Measurements from ENCODE around the gene GNGT1. TPM values are rescaled to one million over a fixed set of nuclear protein-coding genes. Genes with fewer than 3 reads are reported as not detected.

The GNGT1 gene
- total RNA-seq, 1 experiment from 2014 or later, result 0.63 TPM

DNA sequence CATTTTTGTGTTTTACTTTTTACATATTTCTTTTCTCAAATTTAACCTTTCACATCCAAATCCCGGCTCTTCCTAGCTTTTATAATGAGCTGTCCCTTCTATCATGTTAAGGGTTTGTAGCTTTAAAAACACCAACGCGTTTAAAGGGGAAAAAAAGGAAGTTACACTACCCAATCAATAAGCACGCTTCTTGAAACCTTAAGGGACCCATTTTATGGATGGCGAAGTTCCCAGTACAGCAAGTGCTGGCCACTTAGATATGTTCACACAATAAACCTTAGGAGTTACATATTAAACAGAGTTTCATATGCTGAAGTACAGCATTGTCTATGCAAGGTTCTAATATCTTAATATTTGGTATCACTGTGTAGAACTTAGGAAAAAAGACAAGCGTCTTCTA, 16.9 kb downstream of the GNGT1 start:
- no peaks in the 10 kb centered on the region for H3K27me3 Mint-ChIP-seq (ENCODE audit: low read depth)
- H3K36me3 Mint-ChIP-seq, result no peaks in the 10 kb centered on the region

More for the DNA sequence above, 16.9 kb downstream of the GNGT1 start:
- ChIA-PET POLR2A (no interaction called here), CTCF (no interaction called here)
- DNase-seq (ENCODE audit: low spot score) (no peak), ATAC-seq (no peak)
- TF ChIP-seq, protein P1, sequence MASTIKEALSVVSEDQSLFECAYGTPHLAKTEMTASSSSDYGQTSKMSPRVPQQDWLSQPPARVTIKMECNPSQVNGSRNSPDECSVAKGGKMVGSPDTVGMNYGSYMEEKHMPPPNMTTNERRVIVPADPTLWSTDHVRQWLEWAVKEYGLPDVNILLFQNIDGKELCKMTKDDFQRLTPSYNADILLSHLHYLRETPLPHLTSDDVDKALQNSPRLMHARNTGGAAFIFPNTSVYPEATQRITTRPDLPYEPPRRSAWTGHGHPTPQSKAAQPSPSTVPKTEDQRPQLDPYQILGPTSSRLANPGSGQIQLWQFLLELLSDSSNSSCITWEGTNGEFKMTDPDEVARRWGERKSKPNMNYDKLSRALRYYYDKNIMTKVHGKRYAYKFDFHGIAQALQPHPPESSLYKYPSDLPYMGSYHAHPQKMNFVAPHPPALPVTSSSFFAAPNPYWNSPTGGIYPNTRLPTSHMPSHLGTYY (CRISPR knock-in tag; IDR thresholded peaks at IDR 0.05), result no peak
- TF ChIP-seq SMAD4 (CRISPR knock-in tag; IDR thresholded peaks at IDR 0.05) (no peak), HMGA2 (CRISPR knock-in tag; IDR thresholded peaks at IDR 0.05) (no peak), NFYB (CRISPR knock-in tag; conservative IDR thresholded peaks at IDR 0.05; ENCODE audit: low read depth) (no peak), OVOL2 (CRISPR knock-in tag; IDR thresholded peaks at IDR 0.05; ENCODE audit: borderline replicate concordance) (no peak), ZNF138 (CRISPR knock-in tag; conservative IDR thresholded peaks at IDR 0.05) (no peak), ESRRA (CRISPR knock-in tag; IDR thresholded peaks at IDR 0.05; ENCODE audit: borderline replicate concordance) (no peak), ZNF423 (CRISPR knock-in tag; IDR thresholded peaks at IDR 0.05) (no peak), ZNF263 (CRISPR knock-in tag; IDR thresholded peaks at IDR 0.05; ENCODE audit: low read depth) (no peak), MYBL2 (CRISPR knock-in tag; IDR thresholded peaks at IDR 0.05) (no peak), FOXJ3 (CRISPR knock-in tag; IDR thresholded peaks at IDR 0.05; ENCODE audit: borderline replicate concordance) (no peak)
- TF ChIP-seq, protein P2, sequence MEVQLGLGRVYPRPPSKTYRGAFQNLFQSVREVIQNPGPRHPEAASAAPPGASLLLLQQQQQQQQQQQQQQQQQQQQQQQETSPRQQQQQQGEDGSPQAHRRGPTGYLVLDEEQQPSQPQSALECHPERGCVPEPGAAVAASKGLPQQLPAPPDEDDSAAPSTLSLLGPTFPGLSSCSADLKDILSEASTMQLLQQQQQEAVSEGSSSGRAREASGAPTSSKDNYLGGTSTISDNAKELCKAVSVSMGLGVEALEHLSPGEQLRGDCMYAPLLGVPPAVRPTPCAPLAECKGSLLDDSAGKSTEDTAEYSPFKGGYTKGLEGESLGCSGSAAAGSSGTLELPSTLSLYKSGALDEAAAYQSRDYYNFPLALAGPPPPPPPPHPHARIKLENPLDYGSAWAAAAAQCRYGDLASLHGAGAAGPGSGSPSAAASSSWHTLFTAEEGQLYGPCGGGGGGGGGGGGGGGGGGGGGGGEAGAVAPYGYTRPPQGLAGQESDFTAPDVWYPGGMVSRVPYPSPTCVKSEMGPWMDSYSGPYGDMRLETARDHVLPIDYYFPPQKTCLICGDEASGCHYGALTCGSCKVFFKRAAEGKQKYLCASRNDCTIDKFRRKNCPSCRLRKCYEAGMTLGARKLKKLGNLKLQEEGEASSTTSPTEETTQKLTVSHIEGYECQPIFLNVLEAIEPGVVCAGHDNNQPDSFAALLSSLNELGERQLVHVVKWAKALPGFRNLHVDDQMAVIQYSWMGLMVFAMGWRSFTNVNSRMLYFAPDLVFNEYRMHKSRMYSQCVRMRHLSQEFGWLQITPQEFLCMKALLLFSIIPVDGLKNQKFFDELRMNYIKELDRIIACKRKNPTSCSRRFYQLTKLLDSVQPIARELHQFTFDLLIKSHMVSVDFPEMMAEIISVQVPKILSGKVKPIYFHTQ (CRISPR knock-in tag; IDR thresholded peaks at IDR 0.05), result no peak
- TF ChIP-seq, protein P3, sequence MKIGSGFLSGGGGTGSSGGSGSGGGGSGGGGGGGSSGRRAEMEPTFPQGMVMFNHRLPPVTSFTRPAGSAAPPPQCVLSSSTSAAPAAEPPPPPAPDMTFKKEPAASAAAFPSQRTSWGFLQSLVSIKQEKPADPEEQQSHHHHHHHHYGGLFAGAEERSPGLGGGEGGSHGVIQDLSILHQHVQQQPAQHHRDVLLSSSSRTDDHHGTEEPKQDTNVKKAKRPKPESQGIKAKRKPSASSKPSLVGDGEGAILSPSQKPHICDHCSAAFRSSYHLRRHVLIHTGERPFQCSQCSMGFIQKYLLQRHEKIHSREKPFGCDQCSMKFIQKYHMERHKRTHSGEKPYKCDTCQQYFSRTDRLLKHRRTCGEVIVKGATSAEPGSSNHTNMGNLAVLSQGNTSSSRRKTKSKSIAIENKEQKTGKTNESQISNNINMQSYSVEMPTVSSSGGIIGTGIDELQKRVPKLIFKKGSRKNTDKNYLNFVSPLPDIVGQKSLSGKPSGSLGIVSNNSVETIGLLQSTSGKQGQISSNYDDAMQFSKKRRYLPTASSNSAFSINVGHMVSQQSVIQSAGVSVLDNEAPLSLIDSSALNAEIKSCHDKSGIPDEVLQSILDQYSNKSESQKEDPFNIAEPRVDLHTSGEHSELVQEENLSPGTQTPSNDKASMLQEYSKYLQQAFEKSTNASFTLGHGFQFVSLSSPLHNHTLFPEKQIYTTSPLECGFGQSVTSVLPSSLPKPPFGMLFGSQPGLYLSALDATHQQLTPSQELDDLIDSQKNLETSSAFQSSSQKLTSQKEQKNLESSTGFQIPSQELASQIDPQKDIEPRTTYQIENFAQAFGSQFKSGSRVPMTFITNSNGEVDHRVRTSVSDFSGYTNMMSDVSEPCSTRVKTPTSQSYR (CRISPR knock-in tag; IDR thresholded peaks at IDR 0.05), result no peak
- TF ChIP-seq, protein P4, sequence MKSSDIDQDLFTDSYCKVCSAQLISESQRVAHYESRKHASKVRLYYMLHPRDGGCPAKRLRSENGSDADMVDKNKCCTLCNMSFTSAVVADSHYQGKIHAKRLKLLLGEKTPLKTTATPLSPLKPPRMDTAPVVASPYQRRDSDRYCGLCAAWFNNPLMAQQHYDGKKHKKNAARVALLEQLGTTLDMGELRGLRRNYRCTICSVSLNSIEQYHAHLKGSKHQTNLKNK (CRISPR knock-in tag; IDR thresholded peaks at IDR 0.05), result no peak
- TF ChIP-seq, protein P5, sequence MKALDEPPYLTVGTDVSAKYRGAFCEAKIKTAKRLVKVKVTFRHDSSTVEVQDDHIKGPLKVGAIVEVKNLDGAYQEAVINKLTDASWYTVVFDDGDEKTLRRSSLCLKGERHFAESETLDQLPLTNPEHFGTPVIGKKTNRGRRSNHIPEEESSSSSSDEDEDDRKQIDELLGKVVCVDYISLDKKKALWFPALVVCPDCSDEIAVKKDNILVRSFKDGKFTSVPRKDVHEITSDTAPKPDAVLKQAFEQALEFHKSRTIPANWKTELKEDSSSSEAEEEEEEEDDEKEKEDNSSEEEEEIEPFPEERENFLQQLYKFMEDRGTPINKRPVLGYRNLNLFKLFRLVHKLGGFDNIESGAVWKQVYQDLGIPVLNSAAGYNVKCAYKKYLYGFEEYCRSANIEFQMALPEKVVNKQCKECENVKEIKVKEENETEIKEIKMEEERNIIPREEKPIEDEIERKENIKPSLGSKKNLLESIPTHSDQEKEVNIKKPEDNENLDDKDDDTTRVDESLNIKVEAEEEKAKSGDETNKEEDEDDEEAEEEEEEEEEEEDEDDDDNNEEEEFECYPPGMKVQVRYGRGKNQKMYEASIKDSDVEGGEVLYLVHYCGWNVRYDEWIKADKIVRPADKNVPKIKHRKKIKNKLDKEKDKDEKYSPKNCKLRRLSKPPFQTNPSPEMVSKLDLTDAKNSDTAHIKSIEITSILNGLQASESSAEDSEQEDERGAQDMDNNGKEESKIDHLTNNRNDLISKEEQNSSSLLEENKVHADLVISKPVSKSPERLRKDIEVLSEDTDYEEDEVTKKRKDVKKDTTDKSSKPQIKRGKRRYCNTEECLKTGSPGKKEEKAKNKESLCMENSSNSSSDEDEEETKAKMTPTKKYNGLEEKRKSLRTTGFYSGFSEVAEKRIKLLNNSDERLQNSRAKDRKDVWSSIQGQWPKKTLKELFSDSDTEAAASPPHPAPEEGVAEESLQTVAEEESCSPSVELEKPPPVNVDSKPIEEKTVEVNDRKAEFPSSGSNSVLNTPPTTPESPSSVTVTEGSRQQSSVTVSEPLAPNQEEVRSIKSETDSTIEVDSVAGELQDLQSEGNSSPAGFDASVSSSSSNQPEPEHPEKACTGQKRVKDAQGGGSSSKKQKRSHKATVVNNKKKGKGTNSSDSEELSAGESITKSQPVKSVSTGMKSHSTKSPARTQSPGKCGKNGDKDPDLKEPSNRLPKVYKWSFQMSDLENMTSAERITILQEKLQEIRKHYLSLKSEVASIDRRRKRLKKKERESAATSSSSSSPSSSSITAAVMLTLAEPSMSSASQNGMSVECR (CRISPR knock-in tag; IDR thresholded peaks at IDR 0.05; ENCODE audit: borderline replicate concordance), result no peak
- TF ChIP-seq, protein P6, sequence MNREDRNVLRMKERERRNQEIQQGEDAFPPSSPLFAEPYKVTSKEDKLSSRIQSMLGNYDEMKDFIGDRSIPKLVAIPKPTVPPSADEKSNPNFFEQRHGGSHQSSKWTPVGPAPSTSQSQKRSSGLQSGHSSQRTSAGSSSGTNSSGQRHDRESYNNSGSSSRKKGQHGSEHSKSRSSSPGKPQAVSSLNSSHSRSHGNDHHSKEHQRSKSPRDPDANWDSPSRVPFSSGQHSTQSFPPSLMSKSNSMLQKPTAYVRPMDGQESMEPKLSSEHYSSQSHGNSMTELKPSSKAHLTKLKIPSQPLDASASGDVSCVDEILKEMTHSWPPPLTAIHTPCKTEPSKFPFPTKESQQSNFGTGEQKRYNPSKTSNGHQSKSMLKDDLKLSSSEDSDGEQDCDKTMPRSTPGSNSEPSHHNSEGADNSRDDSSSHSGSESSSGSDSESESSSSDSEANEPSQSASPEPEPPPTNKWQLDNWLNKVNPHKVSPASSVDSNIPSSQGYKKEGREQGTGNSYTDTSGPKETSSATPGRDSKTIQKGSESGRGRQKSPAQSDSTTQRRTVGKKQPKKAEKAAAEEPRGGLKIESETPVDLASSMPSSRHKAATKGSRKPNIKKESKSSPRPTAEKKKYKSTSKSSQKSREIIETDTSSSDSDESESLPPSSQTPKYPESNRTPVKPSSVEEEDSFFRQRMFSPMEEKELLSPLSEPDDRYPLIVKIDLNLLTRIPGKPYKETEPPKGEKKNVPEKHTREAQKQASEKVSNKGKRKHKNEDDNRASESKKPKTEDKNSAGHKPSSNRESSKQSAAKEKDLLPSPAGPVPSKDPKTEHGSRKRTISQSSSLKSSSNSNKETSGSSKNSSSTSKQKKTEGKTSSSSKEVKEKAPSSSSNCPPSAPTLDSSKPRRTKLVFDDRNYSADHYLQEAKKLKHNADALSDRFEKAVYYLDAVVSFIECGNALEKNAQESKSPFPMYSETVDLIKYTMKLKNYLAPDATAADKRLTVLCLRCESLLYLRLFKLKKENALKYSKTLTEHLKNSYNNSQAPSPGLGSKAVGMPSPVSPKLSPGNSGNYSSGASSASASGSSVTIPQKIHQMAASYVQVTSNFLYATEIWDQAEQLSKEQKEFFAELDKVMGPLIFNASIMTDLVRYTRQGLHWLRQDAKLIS (CRISPR knock-in tag; IDR thresholded peaks at IDR 0.05; ENCODE audit: borderline replicate concordance), result no peak
- H3K4me1 Mint-ChIP-seq, result peaks cover 23% of the 10 kb centered on the region
- no peak overlapping the region for H3K4me3 Mint-ChIP-seq
- H3K9me3 Mint-ChIP-seq, result 0 out of 2 replicates have a peak, but pooled peaks cover 4% of the 10 kb centered on the region
- H3K27ac Mint-ChIP-seq, result no peak overlapping the region
